GM12801 (cell line): ENCODE results near the gene CFAP299.

Experiments used
- CTCF ChIP-seq: IDR thresholded peaks from one replicate; pipeline ENCODE4 v1.5.1; 2011; ENCODE audit warnings: control low read depth; ENCODE audit not compliant: insufficient read length; ENCODE audit errors: extremely low read depth

Gene CFAP299

DNA sequence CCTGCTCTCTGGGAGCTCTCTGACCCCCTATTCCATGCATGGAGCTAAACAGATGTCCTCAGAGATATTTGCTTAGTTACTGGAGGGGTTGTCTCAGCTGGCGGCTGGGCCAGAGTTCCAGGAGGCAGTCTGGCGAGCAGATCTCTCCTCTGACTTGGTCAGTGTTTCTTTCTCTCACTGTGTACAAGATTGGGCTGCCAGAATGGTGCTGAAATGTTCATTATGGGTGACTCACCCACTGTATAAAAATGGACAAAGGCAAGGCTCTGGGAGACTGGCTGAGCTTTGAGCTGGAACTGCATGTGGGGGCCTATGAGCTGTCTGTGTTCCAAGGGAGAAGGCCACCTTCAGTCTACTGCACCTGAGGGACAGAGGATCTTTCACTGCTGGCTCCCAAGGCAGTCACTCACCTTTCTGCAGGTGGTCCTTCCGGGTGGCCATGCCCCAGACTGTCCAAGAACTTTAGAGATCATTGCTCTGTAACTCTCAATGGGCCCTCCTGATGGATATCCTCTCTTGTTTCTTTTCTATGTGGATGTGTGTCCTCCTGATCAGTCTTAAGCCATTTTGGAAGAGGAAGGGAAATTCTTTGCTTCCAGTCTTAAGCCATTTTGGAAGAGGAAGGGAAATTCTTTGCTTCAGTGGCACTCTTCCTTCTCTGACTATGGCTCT is 88.2 kb downstream of the CFAP299 start:
- no peak for TF ChIP-seq CTCF

GRCh38 chr4:80424225-80424581 is 88.7 kb downstream of the CFAP299 start:
- no peak for TF ChIP-seq CTCF

DNA sequence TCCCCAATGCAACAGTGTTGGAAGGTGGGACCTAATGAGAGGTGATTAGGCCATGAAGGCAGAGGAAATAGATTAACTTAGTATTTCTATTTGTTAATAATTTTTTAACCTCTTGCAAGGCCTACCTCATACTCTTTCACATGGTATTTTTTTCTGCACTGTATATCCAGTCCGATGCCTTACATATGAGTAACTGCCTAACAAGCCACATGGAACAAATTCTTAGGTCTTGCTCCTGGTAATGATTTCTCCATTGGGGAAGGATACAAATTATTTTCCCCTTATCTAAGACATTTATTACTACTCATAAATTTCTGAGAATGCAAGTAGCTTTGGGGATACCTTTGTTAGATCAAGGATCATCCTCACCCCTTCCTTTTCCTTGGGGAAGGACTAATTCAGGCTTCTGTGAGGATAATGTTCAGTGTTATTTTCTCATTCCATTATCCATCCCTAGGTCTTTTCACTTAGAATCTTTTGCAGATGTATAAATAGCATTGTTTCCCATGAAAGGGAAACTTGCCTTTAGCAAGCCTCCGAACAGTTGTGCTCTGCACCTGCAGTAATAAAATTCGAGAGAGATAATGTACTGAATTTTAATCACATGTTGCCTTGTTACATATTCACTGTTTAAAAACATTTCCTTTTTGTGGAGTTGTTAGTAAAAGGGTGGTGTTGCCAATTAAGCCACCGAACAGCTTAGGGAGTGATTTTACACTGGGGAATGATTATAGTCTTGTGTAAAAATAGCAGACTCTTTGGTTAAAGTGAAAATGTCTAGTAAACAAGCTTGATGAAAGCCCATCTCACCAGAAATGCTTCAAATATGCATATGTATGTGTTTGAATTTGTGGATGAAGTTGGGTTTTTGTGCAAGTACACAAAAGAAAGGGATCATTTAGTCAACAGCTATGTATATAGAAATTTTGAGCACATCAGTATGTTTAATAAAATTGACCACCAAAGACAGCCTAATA is 89.9 kb downstream of the CFAP299 start:
- no peak for TF ChIP-seq CTCF

DNA sequence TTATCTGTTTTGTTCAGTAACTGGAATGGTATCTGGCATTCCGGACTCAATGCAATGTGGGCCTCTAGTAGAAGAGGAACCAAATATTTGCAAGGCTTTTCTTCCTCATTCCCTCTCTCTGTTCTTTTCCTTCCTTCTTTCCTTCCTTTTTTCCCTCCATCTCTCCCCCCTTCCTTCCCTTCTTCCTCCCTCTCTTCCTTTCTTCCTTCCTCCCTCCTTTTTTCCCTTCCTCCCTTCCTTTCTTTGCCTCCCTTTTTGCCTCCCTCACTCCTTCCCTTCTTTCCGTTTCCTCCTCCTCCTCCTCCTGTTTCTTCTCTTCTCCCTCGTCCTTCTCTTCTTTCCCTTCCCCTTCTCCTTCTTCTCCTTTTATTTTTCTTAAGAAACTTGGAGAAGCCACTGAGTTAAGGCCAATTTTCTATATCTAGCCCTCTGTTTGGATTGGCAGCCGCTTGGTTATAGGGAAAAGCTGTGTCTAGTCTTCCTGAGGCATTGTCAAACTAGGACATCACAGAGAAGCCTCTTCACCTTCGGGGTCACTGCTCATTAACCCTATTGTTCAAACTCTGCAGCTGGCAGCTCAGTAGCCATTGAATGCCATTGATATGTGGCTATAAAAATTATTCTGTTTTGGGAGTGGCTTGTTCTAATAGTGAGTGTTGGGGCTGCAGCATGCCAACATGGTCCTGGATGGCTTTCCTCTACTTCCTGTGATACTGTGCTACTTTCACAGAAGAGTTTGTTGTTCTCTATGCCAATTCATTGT is 95.9 kb downstream of the CFAP299 start:
- TF ChIP-seq CTCF = no peak

DNA sequence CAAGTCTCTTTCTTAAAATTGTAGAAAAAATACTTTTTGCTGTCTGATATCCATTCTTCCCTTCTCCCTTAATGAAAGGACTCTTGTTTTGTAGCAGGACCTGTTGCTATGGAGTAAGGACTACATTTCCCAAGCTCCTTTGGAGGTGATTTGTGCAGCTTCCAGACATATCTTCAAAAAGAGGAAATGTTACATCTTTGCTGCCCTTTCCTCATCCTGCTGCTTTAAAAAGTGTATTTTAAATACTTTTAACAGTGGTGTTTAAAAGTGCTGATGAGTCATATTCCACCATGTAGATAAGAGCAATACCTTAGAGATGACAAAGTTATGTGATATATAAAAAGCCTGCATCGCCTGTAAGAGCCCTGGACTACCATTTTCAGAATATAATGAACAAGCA is 98.7 kb downstream of the CFAP299 start:
- TF ChIP-seq CTCF = no peak

- no peak for TF ChIP-seq CTCF
Measured at GRCh38 chr4:80438016-80438415, 102.5 kb downstream of the CFAP299 start.

DNA sequence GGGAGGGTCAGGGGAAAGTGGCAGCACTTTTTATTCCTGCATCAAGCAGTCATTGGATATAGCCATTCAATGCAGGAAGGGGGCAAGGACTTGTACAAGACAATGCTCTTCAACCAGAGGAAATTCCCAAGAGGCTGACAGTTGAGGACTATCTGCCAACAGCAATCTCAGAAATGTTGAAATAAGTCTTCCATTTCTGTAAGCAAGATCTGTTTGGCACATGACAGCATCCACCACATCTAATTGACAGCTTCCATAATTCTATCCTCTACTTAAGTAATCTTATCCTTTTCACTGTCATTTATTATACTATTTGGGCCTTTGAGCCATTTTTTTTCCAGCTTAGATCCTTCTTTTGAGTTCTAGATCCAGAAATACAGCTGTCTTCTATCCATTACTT is 110.7 kb downstream of the CFAP299 start:
- no peak for TF ChIP-seq CTCF
